Nephron progenitor cell (in vitro differentiated cells): ENCODE results near the gene FAM210A.

Source experiments
- DNase-seq: peaks from one replicate; pipeline ENCODE4 v3.0.0; 2021
- H3K27ac Mint-ChIP-seq: 2 replicates; pipeline ENCODE4 v1.8.0; 2021; ENCODE audit warnings: mild to moderate bottlenecking, moderate library complexity, mixed read lengths
- H3K27me3 Mint-ChIP-seq: 2 replicates; pipeline ENCODE4 v1.8.0; 2021; ENCODE audit warnings: mild to moderate bottlenecking, low read depth, mixed read lengths; ENCODE audit not compliant: poor library complexity
- H3K36me3 Mint-ChIP-seq: 2 replicates; pipeline ENCODE4 v1.8.0; 2021; ENCODE audit warnings: low read depth, mixed read lengths
- H3K4me1 Mint-ChIP-seq: 2 replicates; pipeline ENCODE4 v1.8.0; 2021; ENCODE audit warnings: mixed read lengths
- H3K4me3 Mint-ChIP-seq: 2 replicates; pipeline ENCODE4 v1.8.0; 2021; ENCODE audit warnings: mild to moderate bottlenecking, moderate library complexity, mixed read lengths
- H3K9me3 Mint-ChIP-seq: 2 replicates; pipeline ENCODE4 v1.8.0; 2021; ENCODE audit warnings: mild to moderate bottlenecking, moderate library complexity, mixed read lengths
- TF ChIP-seq, protein P1 (sequence below): fragments of 200-600 bp; sonication (generic); IDR thresholded peaks from 2 replicates; pipeline ENCODE4 v1.5.0; 2021; ENCODE audit warnings: antibody characterized with exemption

The FAM210A gene

DNA sequence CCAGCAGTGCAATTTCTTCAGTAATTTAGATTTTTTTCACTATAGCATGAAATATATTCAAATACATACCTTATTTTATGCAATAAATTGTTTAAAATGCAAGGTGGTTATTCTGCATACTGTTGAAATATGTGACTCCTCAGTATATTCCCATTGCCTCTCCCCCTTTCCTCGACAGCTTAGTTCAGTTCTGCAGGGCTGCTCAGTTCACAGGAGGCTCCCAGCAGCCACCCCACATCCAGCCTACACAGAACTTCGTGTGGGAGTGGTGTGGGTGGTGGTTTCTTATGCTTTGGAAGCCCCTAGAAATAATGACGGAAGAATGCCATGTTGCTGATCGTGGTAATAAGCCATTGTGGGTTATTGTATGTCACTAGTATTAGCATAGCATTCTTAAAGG, 79.7 kb downstream of the FAM210A start:
- no peak for DNase-seq
- no peaks in the 10 kb centered on the region for H3K27me3 Mint-ChIP-seq
- H3K4me1 Mint-ChIP-seq, result peaks cover 5% of the 10 kb centered on the region
- no peak overlapping the region for H3K4me3 Mint-ChIP-seq
- H3K9me3 Mint-ChIP-seq, result no peaks in the 10 kb centered on the region
- H3K27ac Mint-ChIP-seq, result no peak overlapping the region
- TF ChIP-seq, protein P1, sequence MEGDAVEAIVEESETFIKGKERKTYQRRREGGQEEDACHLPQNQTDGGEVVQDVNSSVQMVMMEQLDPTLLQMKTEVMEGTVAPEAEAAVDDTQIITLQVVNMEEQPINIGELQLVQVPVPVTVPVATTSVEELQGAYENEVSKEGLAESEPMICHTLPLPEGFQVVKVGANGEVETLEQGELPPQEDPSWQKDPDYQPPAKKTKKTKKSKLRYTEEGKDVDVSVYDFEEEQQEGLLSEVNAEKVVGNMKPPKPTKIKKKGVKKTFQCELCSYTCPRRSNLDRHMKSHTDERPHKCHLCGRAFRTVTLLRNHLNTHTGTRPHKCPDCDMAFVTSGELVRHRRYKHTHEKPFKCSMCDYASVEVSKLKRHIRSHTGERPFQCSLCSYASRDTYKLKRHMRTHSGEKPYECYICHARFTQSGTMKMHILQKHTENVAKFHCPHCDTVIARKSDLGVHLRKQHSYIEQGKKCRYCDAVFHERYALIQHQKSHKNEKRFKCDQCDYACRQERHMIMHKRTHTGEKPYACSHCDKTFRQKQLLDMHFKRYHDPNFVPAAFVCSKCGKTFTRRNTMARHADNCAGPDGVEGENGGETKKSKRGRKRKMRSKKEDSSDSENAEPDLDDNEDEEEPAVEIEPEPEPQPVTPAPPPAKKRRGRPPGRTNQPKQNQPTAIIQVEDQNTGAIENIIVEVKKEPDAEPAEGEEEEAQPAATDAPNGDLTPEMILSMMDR, result no peak
- H3K36me3 Mint-ChIP-seq, result no peaks in the 10 kb centered on the region

DNA sequence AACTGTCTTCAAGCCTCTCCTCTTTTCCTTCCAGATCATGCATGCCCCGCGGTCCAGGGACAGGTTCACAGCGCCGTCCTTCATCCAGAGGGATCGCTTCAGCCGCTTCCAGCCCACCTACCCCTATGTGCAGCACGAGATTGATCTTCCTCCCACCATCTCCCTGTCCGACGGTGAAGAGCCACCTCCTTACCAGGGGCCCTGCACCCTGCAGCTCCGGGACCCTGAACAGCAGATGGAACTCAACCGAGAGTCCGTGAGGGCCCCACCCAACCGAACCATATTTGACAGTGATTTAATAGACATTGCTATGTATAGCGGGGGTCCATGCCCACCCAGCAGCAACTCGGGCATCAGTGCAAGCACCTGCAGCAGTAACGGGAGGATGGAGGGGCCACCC, 81.3 kb downstream of the FAM210A start:
- peaks cover 8% of the 10 kb centered on the region for H3K9me3 Mint-ChIP-seq
- no peak for DNase-seq
- peaks cover 5% of the 10 kb centered on the region for H3K36me3 Mint-ChIP-seq
- no peak overlapping the region for H3K4me3 Mint-ChIP-seq
- H3K27me3 Mint-ChIP-seq, result no peaks in the 10 kb centered on the region
- no peak overlapping the region for H3K27ac Mint-ChIP-seq
- TF ChIP-seq, protein P1, result no peak
- peaks cover 5% of the 10 kb centered on the region for H3K4me1 Mint-ChIP-seq

DNA sequence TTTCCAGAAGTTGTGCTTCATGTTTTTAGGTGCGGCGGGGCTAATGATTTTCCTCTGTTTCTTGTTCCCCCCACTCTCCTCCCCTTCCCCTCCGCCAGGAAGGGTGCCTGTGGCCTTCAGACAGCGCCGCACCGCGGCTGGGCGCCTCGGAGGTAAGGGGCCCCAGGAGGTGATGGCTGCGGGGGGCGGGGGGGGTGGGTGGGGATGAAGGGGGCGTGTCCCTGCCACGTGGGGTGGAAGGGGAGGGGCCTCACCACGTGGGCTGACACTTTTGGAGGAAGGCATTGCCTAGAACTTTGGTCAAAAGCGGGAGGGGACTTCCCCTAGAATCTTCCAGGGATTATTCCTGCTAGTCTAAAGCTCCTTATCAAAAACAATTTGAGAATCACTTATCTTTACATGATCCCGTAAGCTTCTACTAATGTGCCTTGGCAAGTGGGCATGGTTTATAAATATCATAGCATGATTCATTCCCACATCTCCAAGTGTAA, 83.1 kb downstream of the FAM210A start:
- Mint-ChIP-seq H3K36me3 (peaks cover 5% of the 10 kb centered on the region), H3K27me3 (no peaks in the 10 kb centered on the region), H3K27ac (no peak overlapping the region), H3K4me1 (peaks cover 5% of the 10 kb centered on the region), H3K4me3 (no peak overlapping the region), H3K9me3 (peaks cover 8% of the 10 kb centered on the region)
- TF ChIP-seq, protein P1, result no peak
- no peak for DNase-seq

DNA sequence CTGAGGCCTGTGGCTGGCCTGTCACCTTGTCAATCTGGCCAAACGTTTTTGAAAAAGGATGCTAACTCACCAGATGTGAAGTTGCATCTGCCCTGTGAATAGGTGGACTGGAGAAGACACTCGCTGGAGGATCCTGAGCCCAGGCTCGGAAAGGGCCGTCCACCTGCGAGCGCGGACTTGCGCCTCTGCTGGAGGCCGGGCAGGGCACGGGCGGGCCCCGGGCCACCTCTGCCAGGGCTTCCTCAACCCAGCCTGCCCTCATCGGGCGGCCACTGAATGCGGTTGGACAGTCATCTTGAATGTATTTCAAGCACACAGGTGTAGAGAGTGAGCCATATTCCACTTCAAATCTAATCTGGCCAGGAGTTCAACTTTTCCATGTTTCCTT, 83.9 kb downstream of the FAM210A start:
- Mint-ChIP-seq H3K27ac (no peak overlapping the region), H3K27me3 (no peaks in the 10 kb centered on the region), H3K9me3 (peaks cover 8% of the 10 kb centered on the region), H3K36me3 (peaks cover 5% of the 10 kb centered on the region), H3K4me1 (peaks cover 5% of the 10 kb centered on the region), H3K4me3 (no peak overlapping the region)
- TF ChIP-seq, protein P1, result no peak
- DNase-seq, result no peak

DNA sequence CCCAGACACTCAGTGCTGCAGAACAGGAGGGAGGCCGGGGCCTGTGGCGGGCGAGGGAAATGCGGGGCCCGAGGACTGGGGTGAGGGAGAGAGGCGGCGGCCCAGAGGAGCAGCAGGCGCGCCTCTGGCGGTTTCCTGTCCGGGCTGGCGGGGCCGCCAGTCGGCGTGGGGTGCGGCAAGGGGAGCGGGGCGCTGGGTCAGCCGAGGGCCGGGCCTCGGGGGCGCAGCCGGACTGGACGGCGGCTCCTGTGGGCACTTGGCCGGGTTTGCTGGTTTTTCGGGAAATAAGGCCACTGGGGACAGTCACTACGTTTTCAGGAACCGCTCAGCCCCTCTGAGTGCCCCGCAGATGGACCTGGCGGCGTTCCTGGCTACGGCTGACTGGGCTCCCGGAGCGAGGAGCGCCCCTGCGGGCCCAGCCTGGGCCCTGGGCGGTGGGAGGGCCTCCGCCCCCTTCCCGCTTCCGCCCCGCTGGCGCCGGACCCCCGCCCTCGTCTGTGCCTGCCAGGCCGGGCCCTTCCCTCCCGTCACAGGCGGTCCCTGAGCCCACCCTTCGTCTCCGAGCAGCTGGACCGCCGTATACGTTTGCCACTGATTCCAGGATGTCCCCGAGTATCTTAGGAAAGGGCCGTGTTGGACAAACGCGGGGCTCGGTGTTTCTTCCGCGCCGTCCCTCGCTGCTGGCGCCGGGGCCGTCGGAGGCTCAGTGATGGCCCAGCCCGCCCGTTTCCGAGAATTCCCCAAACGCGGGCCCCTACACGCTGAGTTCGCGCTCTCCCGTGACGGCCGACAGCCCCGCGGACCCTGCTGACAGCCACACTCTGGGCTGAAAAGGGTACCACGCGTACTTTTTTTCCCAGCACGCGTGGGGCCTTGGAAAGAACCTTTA, 84.6 kb downstream of the FAM210A start:
- H3K4me3 Mint-ChIP-seq, result no peak overlapping the region

More for the DNA sequence above, 84.6 kb downstream of the FAM210A start:
- H3K4me1 Mint-ChIP-seq, result peaks cover 5% of the 10 kb centered on the region
- H3K9me3 Mint-ChIP-seq, result peaks cover 8% of the 10 kb centered on the region
- DNase-seq, result no peak
- TF ChIP-seq, protein P1, result no peak
- H3K27me3 Mint-ChIP-seq, result no peaks in the 10 kb centered on the region
- no peak overlapping the region for H3K27ac Mint-ChIP-seq
- H3K36me3 Mint-ChIP-seq, result peaks cover 5% of the 10 kb centered on the region
